HepG2 (cell line): ENCODE results near the gene AIDA.

Source experiments
- CTCF ChIP-seq: sonication (generic); formaldehyde crosslinking; IDR thresholded peaks from 2 replicates; pipeline ENCODE4 v1.5.0; 2020; ENCODE audit warnings: mild to moderate bottlenecking, missing genetic modification reagents, moderate library complexity
- EZH2 ChIP-seq: conservative IDR thresholded peaks from 2 replicates; pipeline ENCODE4 v1.6.1; 2012; ENCODE audit warnings: mild to moderate bottlenecking, low read depth, low read length, moderate library complexity
- JARID2 ChIP-seq: sonication (generic); formaldehyde crosslinking; IDR thresholded peaks from 2 replicates; pipeline ENCODE4 v1.8.1; 2023; ENCODE audit warnings: missing genetic modification reagents, inconsistent platforms; ENCODE audit not compliant: insufficient replicate concordance
- JDP2 ChIP-seq: sonication (generic); formaldehyde crosslinking; IDR thresholded peaks from 2 replicates; pipeline ENCODE4 v1.8.1; 2022; ENCODE audit warnings: missing genetic modification reagents, borderline replicate concordance
- MAX ChIP-seq: IDR thresholded peaks from 2 replicates; pipeline ENCODE4 v1.6.1; 2012; ENCODE audit warnings: inconsistent platforms
- RAD21 ChIP-seq: fragments of 450-650 bp; formaldehyde crosslinking; IDR thresholded peaks from 2 replicates; pipeline ENCODE4 v1.5.0; 2020; ENCODE audit warnings: mild to moderate bottlenecking
- REL ChIP-seq: sonication (generic); formaldehyde crosslinking; conservative IDR thresholded peaks from 2 replicates; pipeline ENCODE4 v1.8.0; 2022; ENCODE audit warnings: mild to moderate bottlenecking, missing genetic modification reagents, moderate library complexity
- SMC3 ChIP-seq: IDR thresholded peaks from 2 replicates; pipeline ENCODE4 v1.6.1; 2011; ENCODE audit warnings: low read length, improper control_type of control experiment
- ZBTB14 ChIP-seq: sonication (generic); formaldehyde crosslinking; IDR thresholded peaks from 2 replicates; pipeline ENCODE4 v1.4.0; 2020; ENCODE audit warnings: missing genetic modification reagents
- ZBTB4 ChIP-seq: sonication (generic); formaldehyde crosslinking; IDR thresholded peaks from 2 replicates; pipeline ENCODE4 v1.4.0; 2020; ENCODE audit warnings: missing genetic modification reagents, mild to moderate bottlenecking, borderline replicate concordance
- ZNF740 ChIP-seq: sonication (generic); formaldehyde crosslinking; IDR thresholded peaks from 2 replicates; pipeline ENCODE4 v1.4.0; 2020; ENCODE audit warnings: missing genetic modification reagents
- ZNF747 ChIP-seq: sonication (generic); formaldehyde crosslinking; IDR thresholded peaks from 2 replicates; pipeline ENCODE4 v1.8.1; 2023; ENCODE audit warnings: missing genetic modification reagents, mild to moderate bottlenecking, borderline replicate concordance
- ZNF766 ChIP-seq: sonication (generic); formaldehyde crosslinking; IDR thresholded peaks from 2 replicates; pipeline ENCODE4 v1.5.0; 2020; ENCODE audit warnings: missing genetic modification reagents, borderline replicate concordance
- ZNF891 ChIP-seq: sonication (generic); formaldehyde crosslinking; IDR thresholded peaks from 2 replicates; pipeline ENCODE4 v1.5.0; 2020; ENCODE audit warnings: mild to moderate bottlenecking, missing genetic modification reagents

GRCh38 chr1:222641269-222641948 is 70.9 kb downstream of the AIDA start:
- TF ChIP-seq JARID2 (CRISPR knock-in tag): no peak
- TF ChIP-seq SMC3: no peak
- TF ChIP-seq REL (CRISPR knock-in tag): no peak
- TF ChIP-seq MAX: no peak
- no peak for TF ChIP-seq ZNF891 (CRISPR knock-in tag)
- no peak for TF ChIP-seq CTCF (CRISPR knock-in tag)
- TF ChIP-seq RAD21 (CRISPR knock-in tag): no peak
- TF ChIP-seq ZNF747 (CRISPR knock-in tag): no peak
- no peak for TF ChIP-seq JDP2 (CRISPR knock-in tag)
- no peak for TF ChIP-seq ZBTB4 (CRISPR knock-in tag)
- no peak for TF ChIP-seq ZNF766
- TF ChIP-seq ZBTB14: no peak
- no peak for TF ChIP-seq ZNF740 (CRISPR knock-in tag)
- no peak for TF ChIP-seq EZH2
